HepG2 (cell line): Measurements from ENCODE around the gene PCBD1. TPM values are rescaled to one million over a fixed set of nuclear protein-coding genes. Genes with fewer than 3 reads are reported as not detected.

ENCODE experiments used
- ATM ChIP-seq: fragments of 450-650 bp; IDR thresholded peaks from 2 replicates; pipeline ENCODE4 v1.7.1; 2017; ENCODE audit warnings: mild to moderate bottlenecking, borderline replicate concordance
- DMTF1 ChIP-seq: sonication (generic); formaldehyde crosslinking; IDR thresholded peaks from 2 replicates; pipeline ENCODE4 v1.4.0; 2020; ENCODE audit warnings: mild to moderate bottlenecking, missing genetic modification reagents
- EHMT2 ChIP-seq: fragments of 200-600 bp; sonication (generic); IDR thresholded peaks from 2 replicates; pipeline ENCODE4 v1.7.0; 2017; ENCODE audit warnings: antibody characterized with exemption, low read depth, low read length, borderline replicate concordance
- HDAC2 ChIP-seq: sonication (generic); formaldehyde crosslinking; IDR thresholded peaks from 2 replicates; pipeline ENCODE4 v1.4.0; 2020; ENCODE audit warnings: missing genetic modification reagents
- RNF2 ChIP-seq: fragments of 450-650 bp; conservative IDR thresholded peaks from 2 replicates; pipeline ENCODE4 v1.6.1; 2016; ENCODE audit warnings: low read depth
- SAP130 ChIP-seq: IDR thresholded peaks from 2 replicates; pipeline ENCODE4 v1.6.1; 2016; ENCODE audit warnings: low read depth
- ZFX ChIP-seq: sonication (generic); formaldehyde crosslinking; IDR thresholded peaks from 2 replicates; pipeline ENCODE4 v1.4.0; 2020; ENCODE audit warnings: mild to moderate bottlenecking, low read depth, missing genetic modification reagents, moderate library complexity
- ZNF253 ChIP-seq: sonication (generic); formaldehyde crosslinking; IDR thresholded peaks from 2 replicates; pipeline ENCODE4 v1.8.0; 2022; ENCODE audit warnings: mild to moderate bottlenecking, missing genetic modification reagents, borderline replicate concordance
- ZNF264 ChIP-seq: sonication (generic); formaldehyde crosslinking; IDR thresholded peaks from 2 replicates; pipeline ENCODE4 v1.4.0; 2020; ENCODE audit warnings: missing genetic modification reagents
- ZNF275 ChIP-seq: sonication (generic); formaldehyde crosslinking; IDR thresholded peaks from 2 replicates; pipeline ENCODE4 v1.8.0; 2022; ENCODE audit warnings: missing genetic modification reagents, mild to moderate bottlenecking, inconsistent platforms, borderline replicate concordance
- ZNF282 ChIP-seq: fragments of 450-650 bp; IDR thresholded peaks from 2 replicates; pipeline ENCODE4 v1.6.1; 2018; ENCODE audit not compliant: partially characterized antibody
- ZNF382 ChIP-seq: sonication (generic); formaldehyde crosslinking; IDR thresholded peaks from 2 replicates; pipeline ENCODE4 v1.5.0; 2020; ENCODE audit warnings: missing genetic modification reagents, mild to moderate bottlenecking, borderline replicate concordance
- polyA plus RNA-seq, 8 experiments: library from polyadenylated mRNA; depleted of rRNA in 3 of 8; stranded (reverse) in 7 of 8; unstranded in 1 of 8; fragments of >200 nt; fragmentation: Illumina TruSeq in 4 of 8; extraction: Trizol in 4 of 8; gene quantifications; 2 replicates each; pipeline versions ENCODE4 v1.2.1 to v1.2.3, GENCODE V29; 2011 to 2016; ENCODE audit warnings: low read depth in 4 of 8, missing spikeins in 1 of 8, mixed read lengths in 1 of 8; ENCODE audit not compliant: insufficient read depth in 1 of 8
- total RNA-seq, 5 experiments: library from RNA; depleted of rRNA; stranded (reverse); fragments of >200 nt; fragmentation: Illumina TruSeq; extraction: Trizol; gene quantifications; 2 replicates each; pipeline ENCODE4 v1.2.3, GENCODE V29; 2016; ENCODE audit warnings: low read depth in 1 of 5
- TF ChIP-seq, protein P1 (sequence below): sonication (generic); formaldehyde crosslinking; conservative IDR thresholded peaks from 2 replicates; pipeline ENCODE4 v1.4.0; 2020; ENCODE audit warnings: missing genetic modification reagents
- TF ChIP-seq, protein P2 (sequence below): sonication (generic); formaldehyde crosslinking; IDR thresholded peaks from 2 replicates; pipeline ENCODE4 v1.4.0; 2020; ENCODE audit warnings: missing genetic modification reagents
- TF ChIP-seq, protein P3 (sequence below): sonication (generic); formaldehyde crosslinking; IDR thresholded peaks from 2 replicates; pipeline ENCODE4 v1.4.0; 2020; ENCODE audit warnings: missing genetic modification reagents
- TF ChIP-seq, protein P4 (sequence below): sonication (generic); formaldehyde crosslinking; IDR thresholded peaks from 2 replicates; pipeline ENCODE4 v1.5.1; 2020; ENCODE audit warnings: missing genetic modification reagents, mild to moderate bottlenecking, borderline replicate concordance
- TF ChIP-seq, protein P5 (sequence below): sonication (generic); IDR thresholded peaks from 2 replicates; pipeline ENCODE4 v1.6.1; 2016; ENCODE audit warnings: low read depth, borderline replicate concordance

The PCBD1 gene
- total and polyA plus RNA-seq, 2 of the 13 experiments (the other 11 are each of a cell fraction or from before 2014, with no cell fraction given) = 95.3 to 168 TPM

DNA sequence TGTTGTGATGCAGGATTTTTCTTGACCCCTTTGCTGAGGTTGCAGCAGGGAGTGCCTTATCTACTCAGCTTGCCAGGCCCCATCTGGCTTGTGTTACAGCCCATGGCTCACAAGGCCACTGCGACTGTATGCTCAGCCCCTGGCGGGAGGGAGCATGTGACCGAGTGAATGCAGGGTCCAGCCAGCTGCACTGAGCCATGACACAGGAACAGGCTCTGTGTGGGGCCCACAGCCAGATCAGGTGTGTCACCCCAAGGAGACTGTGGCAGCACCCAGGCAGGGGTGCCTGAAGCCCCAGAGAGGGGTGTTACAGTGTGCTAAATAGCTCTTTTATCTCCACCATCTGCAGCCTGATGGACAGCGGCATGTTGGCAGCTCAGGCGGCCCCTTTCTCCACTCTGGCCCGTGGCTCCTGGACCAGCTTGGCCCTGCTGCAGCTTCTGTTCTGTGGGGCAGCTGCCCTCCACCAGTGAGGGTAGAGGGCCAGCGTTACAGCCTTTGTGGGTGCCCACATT lies 2.6 kb upstream of the PCBD1 start (continued):
- TF ChIP-seq, protein P1, sequence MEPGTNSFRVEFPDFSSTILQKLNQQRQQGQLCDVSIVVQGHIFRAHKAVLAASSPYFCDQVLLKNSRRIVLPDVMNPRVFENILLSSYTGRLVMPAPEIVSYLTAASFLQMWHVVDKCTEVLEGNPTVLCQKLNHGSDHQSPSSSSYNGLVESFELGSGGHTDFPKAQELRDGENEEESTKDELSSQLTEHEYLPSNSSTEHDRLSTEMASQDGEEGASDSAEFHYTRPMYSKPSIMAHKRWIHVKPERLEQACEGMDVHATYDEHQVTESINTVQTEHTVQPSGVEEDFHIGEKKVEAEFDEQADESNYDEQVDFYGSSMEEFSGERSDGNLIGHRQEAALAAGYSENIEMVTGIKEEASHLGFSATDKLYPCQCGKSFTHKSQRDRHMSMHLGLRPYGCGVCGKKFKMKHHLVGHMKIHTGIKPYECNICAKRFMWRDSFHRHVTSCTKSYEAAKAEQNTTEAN (CRISPR knock-in tag) = no peak
- TF ChIP-seq, protein P2, sequence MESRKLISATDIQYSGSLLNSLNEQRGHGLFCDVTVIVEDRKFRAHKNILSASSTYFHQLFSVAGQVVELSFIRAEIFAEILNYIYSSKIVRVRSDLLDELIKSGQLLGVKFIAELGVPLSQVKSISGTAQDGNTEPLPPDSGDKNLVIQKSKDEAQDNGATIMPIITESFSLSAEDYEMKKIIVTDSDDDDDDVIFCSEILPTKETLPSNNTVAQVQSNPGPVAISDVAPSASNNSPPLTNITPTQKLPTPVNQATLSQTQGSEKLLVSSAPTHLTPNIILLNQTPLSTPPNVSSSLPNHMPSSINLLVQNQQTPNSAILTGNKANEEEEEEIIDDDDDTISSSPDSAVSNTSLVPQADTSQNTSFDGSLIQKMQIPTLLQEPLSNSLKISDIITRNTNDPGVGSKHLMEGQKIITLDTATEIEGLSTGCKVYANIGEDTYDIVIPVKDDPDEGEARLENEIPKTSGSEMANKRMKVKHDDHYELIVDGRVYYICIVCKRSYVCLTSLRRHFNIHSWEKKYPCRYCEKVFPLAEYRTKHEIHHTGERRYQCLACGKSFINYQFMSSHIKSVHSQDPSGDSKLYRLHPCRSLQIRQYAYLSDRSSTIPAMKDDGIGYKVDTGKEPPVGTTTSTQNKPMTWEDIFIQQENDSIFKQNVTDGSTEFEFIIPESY (CRISPR knock-in tag) = no peak
- TF ChIP-seq, protein P3, sequence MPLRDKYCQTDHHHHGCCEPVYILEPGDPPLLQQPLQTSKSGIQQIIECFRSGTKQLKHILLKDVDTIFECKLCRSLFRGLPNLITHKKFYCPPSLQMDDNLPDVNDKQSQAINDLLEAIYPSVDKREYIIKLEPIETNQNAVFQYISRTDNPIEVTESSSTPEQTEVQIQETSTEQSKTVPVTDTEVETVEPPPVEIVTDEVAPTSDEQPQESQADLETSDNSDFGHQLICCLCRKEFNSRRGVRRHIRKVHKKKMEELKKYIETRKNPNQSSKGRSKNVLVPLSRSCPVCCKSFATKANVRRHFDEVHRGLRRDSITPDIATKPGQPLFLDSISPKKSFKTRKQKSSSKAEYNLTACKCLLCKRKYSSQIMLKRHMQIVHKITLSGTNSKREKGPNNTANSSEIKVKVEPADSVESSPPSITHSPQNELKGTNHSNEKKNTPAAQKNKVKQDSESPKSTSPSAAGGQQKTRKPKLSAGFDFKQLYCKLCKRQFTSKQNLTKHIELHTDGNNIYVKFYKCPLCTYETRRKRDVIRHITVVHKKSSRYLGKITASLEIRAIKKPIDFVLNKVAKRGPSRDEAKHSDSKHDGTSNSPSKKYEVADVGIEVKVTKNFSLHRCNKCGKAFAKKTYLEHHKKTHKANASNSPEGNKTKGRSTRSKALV (CRISPR knock-in tag) = 0 out of 2 replicates have a peak, but pooled peaks have one; percentile 27
- TF ChIP-seq ZNF382 (CRISPR knock-in tag) (no peak), ZNF253 (CRISPR knock-in tag) (no peak), SAP130 (peak; percentile 74), ZFX (CRISPR knock-in tag) (peak; percentile 83), EHMT2 (no peak), DMTF1 (no peak), RNF2 (no peak), ATM (no peak), ZNF282 (no peak), HDAC2 (peak; percentile 45; the same call in 1 of the 2 replicates), ZNF264 (CRISPR knock-in tag) (peak; percentile 47; the same call in 1 of the 2 replicates), ZNF275 (CRISPR knock-in tag) (no peak)
- TF ChIP-seq, protein P4, sequence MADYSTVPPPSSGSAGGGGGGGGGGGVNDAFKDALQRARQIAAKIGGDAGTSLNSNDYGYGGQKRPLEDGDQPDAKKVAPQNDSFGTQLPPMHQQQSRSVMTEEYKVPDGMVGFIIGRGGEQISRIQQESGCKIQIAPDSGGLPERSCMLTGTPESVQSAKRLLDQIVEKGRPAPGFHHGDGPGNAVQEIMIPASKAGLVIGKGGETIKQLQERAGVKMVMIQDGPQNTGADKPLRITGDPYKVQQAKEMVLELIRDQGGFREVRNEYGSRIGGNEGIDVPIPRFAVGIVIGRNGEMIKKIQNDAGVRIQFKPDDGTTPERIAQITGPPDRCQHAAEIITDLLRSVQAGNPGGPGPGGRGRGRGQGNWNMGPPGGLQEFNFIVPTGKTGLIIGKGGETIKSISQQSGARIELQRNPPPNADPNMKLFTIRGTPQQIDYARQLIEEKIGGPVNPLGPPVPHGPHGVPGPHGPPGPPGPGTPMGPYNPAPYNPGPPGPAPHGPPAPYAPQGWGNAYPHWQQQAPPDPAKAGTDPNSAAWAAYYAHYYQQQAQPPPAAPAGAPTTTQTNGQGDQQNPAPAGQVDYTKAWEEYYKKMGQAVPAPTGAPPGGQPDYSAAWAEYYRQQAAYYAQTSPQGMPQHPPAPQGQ (CRISPR knock-in tag) = no peak
- TF ChIP-seq, protein P5, sequence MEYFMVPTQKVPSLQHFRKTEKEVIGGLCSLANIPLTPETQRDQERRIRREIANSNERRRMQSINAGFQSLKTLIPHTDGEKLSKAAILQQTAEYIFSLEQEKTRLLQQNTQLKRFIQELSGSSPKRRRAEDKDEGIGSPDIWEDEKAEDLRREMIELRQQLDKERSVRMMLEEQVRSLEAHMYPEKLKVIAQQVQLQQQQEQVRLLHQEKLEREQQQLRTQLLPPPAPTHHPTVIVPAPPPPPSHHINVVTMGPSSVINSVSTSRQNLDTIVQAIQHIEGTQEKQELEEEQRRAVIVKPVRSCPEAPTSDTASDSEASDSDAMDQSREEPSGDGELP = peak; percentile 81; the same call in 1 of the 2 replicates
